ENCODE results near the gene HSD11B2. TPM values are rescaled to one million over a fixed set of nuclear protein-coding genes. Genes with fewer than 3 reads are reported as not detected.

Gene HSD11B2
- total RNA-seq, 3 donors from 2014 or later (not counting 1 experiment from before 2014, with no cell fraction given), result not detected

- H3K27ac ChIP-seq (ENCODE audit: low read length), result no peak overlapping the region
- intact Hi-C loops (cut with micrococcal nuclease), result no loop called here
- Mint-ChIP-seq H3K27ac (no peak overlapping the region), H3K36me3 (no peaks in the 10 kb centered on the region), H3K4me1 (peaks cover 0 to 5% of the 10 kb centered on the region in 2 donors), H3K4me3 (no peak overlapping the region), H3K27me3 (ENCODE audit: low read depth in 2 of 2) (peaks cover 0 to 13% of the 10 kb centered on the region in 2 donors), H3K9me3 (no peaks in the 10 kb centered on the region)
- H3K4me1 ChIP-seq (ENCODE audit: control insufficient read depth, insufficient read depth, low read length), result peaks cover 20% of the 10 kb centered on the region
- TF ChIP-seq CTCF (IDR thresholded peaks at IDR 0.05), result no peak
- no peaks in the 10 kb centered on the region for H3K27me3 ChIP-seq (ENCODE audit: control insufficient read depth, insufficient read depth, low read length)
- no peaks in the 10 kb centered on the region for H3K36me3 ChIP-seq (ENCODE audit: control insufficient read depth, insufficient read depth, low read length)
- no peak overlapping the region for H3K4me3 ChIP-seq (ENCODE audit: low read length)
- WGBS (ENCODE audit: insufficient coverage), result 92% methylated on average over 5 of the region's 5 CpGs
- no peak for DNase-seq
- no peaks in the 10 kb centered on the region for H3K9me3 ChIP-seq (ENCODE audit: control insufficient read depth, insufficient read depth, low read length)
- no peak for ATAC-seq
Observed at GRCh38 chr16:67386861-67387455, 44.0 kb upstream of the HSD11B2 start.

- H3K27ac ChIP-seq (ENCODE audit: low read length), result no peak overlapping the region
- H3K4me3 ChIP-seq (ENCODE audit: low read length), result no peak overlapping the region
- no peak for DNase-seq
- Mint-ChIP-seq H3K27me3 (ENCODE audit: low read depth in 2 of 2) (peaks cover 6 to 19% of the 10 kb centered on the region in 2 donors), H3K36me3 (no peaks in the 10 kb centered on the region), H3K4me1 (peaks cover 0 to 11% of the 10 kb centered on the region in 2 donors), H3K9me3 (no peaks in the 10 kb centered on the region), H3K27ac (no peak overlapping the region), H3K4me3 (no peak overlapping the region)
- H3K27me3 ChIP-seq (ENCODE audit: control insufficient read depth, insufficient read depth, low read length), result peaks cover under 1% of the 10 kb centered on the region
- H3K9me3 ChIP-seq (ENCODE audit: control insufficient read depth, insufficient read depth, low read length), result no peaks in the 10 kb centered on the region
- ATAC-seq, result no peak
- peaks cover 23% of the 10 kb centered on the region for H3K4me1 ChIP-seq (ENCODE audit: control insufficient read depth, insufficient read depth, low read length)
- no peak for TF ChIP-seq CTCF (IDR thresholded peaks at IDR 0.05)
- WGBS (ENCODE audit: insufficient coverage), result 91% methylated on average over 8 of the region's 8 CpGs
- H3K36me3 ChIP-seq (ENCODE audit: control insufficient read depth, insufficient read depth, low read length), result no peaks in the 10 kb centered on the region
- intact Hi-C loops (cut with micrococcal nuclease), result no loop called here
Observed at GRCh38 chr16:67387479-67388079, 43.3 kb upstream of the HSD11B2 start.

GRCh38 chr16:67388191-67388590 is 42.7 kb upstream of the HSD11B2 start:
- no peak overlapping the region for H3K27ac Mint-ChIP-seq
- DNase-seq, result no peak

More at GRCh38 chr16:67388191-67388590, 42.7 kb upstream of the HSD11B2 start:
- H3K4me1 ChIP-seq (ENCODE audit: control insufficient read depth, insufficient read depth, low read length), result peaks cover 29% of the 10 kb centered on the region
- Mint-ChIP-seq H3K36me3 (no peaks in the 10 kb centered on the region), H3K4me1 (peaks cover 0 to 13% of the 10 kb centered on the region in 2 donors), H3K9me3 (no peaks in the 10 kb centered on the region), H3K27me3 (ENCODE audit: low read depth in 2 of 2) (peaks cover 9 to 23% of the 10 kb centered on the region in 2 donors), H3K4me3 (no peak overlapping the region)
- H3K9me3 ChIP-seq (ENCODE audit: control insufficient read depth, insufficient read depth, low read length), result no peaks in the 10 kb centered on the region
- 90% methylated on average over 8 of the region's 8 CpGs for WGBS (ENCODE audit: insufficient coverage)
- no peak overlapping the region for H3K4me3 ChIP-seq (ENCODE audit: low read length)
- H3K36me3 ChIP-seq (ENCODE audit: control insufficient read depth, insufficient read depth, low read length), result no peaks in the 10 kb centered on the region
- no peak for ATAC-seq
- intact Hi-C loops (cut with micrococcal nuclease), result no loop called here
- peaks cover 6% of the 10 kb centered on the region for H3K27me3 ChIP-seq (ENCODE audit: control insufficient read depth, insufficient read depth, low read length)
- no peak for TF ChIP-seq CTCF (IDR thresholded peaks at IDR 0.05)
- H3K27ac ChIP-seq (ENCODE audit: low read length), result no peak overlapping the region

Measured in natural killer cell (primary cell).